Testis (tissue), 3 donors: ENCODE data around the gene TRMT44. TPM values are rescaled to one million over a fixed set of nuclear protein-coding genes. Genes with fewer than 3 reads are reported as not detected.

Source experiments
- DNase-seq: peaks from one replicate; pipeline ENCODE4 v3.0.0-alpha.2; 2019
- H3K27ac ChIP-seq, 2 donors: fragments of 200-600 bp; sonication (generic); one replicate each; pipeline ENCODE4 v1.5.1; 2019
- H3K27me3 ChIP-seq: fragments of 200-600 bp; sonication (generic); one replicate; pipeline ENCODE4 v1.5.1; 2019
- H3K36me3 ChIP-seq: fragments of 200-600 bp; sonication (generic); one replicate; pipeline ENCODE4 v1.5.1; 2017; ENCODE audit warnings: low read depth; ENCODE audit errors: missing control alignments
- H3K4me1 ChIP-seq: fragments of 200-600 bp; sonication (generic); one replicate; pipeline ENCODE4 v1.5.1; 2019
- H3K4me3 ChIP-seq, 2 donors: fragments of 200-600 bp; sonication (generic); one replicate each; pipeline ENCODE4 v1.5.1; 2017 to 2019
- H3K9me3 ChIP-seq: fragments of 200-600 bp; sonication (generic); one replicate; pipeline ENCODE4 v1.5.1; 2017
- POLR2A ChIP-seq: fragments of 450-650 bp; IDR thresholded peaks from one replicate; pipeline ENCODE4 v1.6.1; 2017; ENCODE audit warnings: antibody characterized with exemption, mild to moderate bottlenecking, moderate library complexity
- WGBS, 2 donors: methylation state at CpG; one replicate each; pipeline ENCODE4 v1.1.5; 2018; 5-methylcytosine and 5-hydroxymethylcytosine counted together
- intact Hi-C: fragments of 100-400 bp; cut with DNase I; formaldehyde crosslinking; loops from one replicate; pipeline ENCODE4 v1.15.1; 2023; ENCODE audit warnings: low total_unique reads
- polyA plus RNA-seq: library from polyadenylated mRNA; stranded (reverse); fragments of 350-450 nt; fragmentation: Illumina TruSeq; extraction: RNeasy Lipid Tissue Mini Kit (QIAGEN cat#74804); gene quantifications from one replicate; pipeline ENCODE4 v1.2.3, GENCODE V29; 2014; ENCODE audit warnings: low read depth, low replicate concordance; ENCODE audit not compliant: insufficient read depth
- total RNA-seq, 2 donors: library from RNA; depleted of rRNA; stranded (reverse); fragments of >200 nt; gene quantifications; one replicate each; pipeline ENCODE4 v1.2.3, GENCODE V29; 2016
- TF ChIP-seq, protein P1 (sequence below), 3 experiments: fragments of 450-650 bp in 2 of 3; fragments of 200-600 bp in 1 of 3; sonication (generic) in 1 of 3; IDR thresholded peaks; one replicate each; pipeline ENCODE4 v1.5.1; 2016 to 2019; ENCODE audit warnings: antibody characterized with exemption in 3 of 3, mild to moderate bottlenecking in 2 of 3, moderate library complexity in 1 of 3

The TRMT44 gene
- total and polyA plus RNA-seq, 3 donors from 2014 or later, result 20.9 to 52.7 (median 41.3) TPM

DNA sequence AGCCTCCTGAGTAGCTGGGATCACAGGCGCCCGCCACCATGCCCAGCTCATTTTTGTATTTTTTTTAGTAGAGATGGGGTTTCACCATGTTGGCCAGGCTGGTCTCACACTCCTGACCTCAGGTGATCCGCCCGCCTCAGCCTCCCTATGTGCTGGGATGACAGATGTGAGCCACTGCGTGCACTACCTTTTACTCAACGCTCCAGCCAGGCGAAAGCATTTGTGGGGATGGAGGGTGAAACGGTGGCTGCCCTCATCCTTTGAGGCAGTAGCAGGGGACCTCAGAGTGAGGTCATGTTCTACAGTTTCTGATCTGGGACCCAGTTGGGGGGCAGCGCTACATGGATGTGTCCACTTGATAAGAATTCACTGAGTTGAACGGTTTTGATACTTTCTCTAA, 73.8 kb downstream of the TRMT44 start:
- WGBS, 2 donors, result 93 to 95% methylated on average over 10 of the region's 10 CpGs
- TF ChIP-seq POLR2A, result no peak
- TF ChIP-seq, protein P1, sequence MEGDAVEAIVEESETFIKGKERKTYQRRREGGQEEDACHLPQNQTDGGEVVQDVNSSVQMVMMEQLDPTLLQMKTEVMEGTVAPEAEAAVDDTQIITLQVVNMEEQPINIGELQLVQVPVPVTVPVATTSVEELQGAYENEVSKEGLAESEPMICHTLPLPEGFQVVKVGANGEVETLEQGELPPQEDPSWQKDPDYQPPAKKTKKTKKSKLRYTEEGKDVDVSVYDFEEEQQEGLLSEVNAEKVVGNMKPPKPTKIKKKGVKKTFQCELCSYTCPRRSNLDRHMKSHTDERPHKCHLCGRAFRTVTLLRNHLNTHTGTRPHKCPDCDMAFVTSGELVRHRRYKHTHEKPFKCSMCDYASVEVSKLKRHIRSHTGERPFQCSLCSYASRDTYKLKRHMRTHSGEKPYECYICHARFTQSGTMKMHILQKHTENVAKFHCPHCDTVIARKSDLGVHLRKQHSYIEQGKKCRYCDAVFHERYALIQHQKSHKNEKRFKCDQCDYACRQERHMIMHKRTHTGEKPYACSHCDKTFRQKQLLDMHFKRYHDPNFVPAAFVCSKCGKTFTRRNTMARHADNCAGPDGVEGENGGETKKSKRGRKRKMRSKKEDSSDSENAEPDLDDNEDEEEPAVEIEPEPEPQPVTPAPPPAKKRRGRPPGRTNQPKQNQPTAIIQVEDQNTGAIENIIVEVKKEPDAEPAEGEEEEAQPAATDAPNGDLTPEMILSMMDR (IDR thresholded peaks at IDR 0.05), result no peak
- Histone ChIP-seq H3K36me3 (no peaks in the 10 kb centered on the region), H3K4me3 (no peak overlapping the region), H3K9me3 (no peaks in the 10 kb centered on the region), H3K27ac (no peak overlapping the region), H3K4me1 (no peaks in the 10 kb centered on the region), H3K27me3 (no peaks in the 10 kb centered on the region)
- intact Hi-C loops, result no loop called here
- no peak for DNase-seq

DNA sequence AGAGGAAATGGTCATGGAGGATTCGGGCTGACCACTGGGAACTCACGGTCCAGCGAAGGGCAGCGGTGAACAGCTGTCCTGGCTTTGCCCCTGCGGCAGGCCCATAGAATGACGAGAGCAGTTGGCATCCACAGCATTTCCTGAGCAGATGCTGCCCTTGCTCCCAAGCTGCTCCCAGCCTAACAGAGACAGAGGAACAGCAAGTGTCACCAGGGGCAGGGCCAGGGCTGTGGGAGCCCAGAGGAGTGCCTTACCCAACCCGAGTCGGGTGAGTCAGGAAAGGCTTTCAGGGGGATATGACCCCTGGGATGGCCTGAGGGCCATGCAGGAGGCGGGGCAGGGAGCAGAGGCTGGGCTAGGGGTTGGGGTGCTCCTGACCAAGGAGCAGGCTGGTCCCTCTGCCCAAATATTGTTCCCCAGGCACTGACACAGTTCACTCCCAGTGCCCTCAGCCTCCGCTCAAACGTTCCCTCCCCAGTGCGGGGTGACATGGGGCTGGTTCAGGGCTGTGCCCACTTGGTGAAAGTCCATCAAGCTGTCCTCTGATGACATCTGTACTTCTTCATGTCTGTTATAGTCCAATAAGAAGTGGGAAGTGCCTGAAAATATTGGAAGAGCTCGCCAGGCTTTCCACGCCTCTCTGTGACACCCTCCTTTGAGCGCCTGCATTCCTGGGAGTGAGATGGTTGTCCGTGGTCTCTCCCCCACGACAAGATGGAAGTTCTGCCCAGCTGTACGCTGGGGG, 74.9 kb downstream of the TRMT44 start:
- no peak overlapping the region for H3K27ac ChIP-seq
- intact Hi-C loops, result no loop called here
- no peaks in the 10 kb centered on the region for H3K4me1 ChIP-seq
- H3K4me3 ChIP-seq, result no peak overlapping the region
- no peaks in the 10 kb centered on the region for H3K36me3 ChIP-seq
- no peaks in the 10 kb centered on the region for H3K27me3 ChIP-seq
- no peaks in the 10 kb centered on the region for H3K9me3 ChIP-seq
- TF ChIP-seq, protein P1 (IDR thresholded peaks at IDR 0.05), result no peak
- no peak for TF ChIP-seq POLR2A
- no peak for DNase-seq
- 80 to 88% methylated on average over 17 to 18 of the region's 18 CpGs for WGBS, 2 donors

DNA sequence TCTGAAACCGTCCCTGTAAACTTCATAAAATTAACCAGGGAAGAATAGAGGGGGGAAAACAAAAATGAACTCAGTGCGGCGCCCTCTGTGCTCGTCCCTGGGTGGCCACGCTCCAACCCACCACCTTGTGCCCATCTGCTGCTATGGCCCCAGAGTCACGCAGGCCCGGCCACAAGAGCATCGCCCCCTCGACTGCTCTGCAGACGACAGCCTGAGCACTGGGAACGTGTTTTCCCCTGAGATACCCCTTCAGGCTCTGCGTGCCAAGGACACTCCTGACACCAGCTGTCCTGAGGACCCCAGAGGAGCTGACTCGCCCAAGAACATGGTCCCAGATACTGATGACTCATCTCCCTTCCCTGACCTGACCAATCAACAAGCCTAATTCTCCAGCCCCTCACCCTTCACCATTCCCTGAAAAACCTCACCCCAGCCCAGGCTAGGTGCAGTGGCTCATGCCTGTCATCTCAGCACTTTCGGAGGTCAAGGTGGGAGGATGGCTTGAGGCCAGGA, 75.5 kb downstream of the TRMT44 start:
- WGBS, 2 donors, result 81 to 86% methylated on average over 6 to 14 of the region's 14 CpGs

DNA sequence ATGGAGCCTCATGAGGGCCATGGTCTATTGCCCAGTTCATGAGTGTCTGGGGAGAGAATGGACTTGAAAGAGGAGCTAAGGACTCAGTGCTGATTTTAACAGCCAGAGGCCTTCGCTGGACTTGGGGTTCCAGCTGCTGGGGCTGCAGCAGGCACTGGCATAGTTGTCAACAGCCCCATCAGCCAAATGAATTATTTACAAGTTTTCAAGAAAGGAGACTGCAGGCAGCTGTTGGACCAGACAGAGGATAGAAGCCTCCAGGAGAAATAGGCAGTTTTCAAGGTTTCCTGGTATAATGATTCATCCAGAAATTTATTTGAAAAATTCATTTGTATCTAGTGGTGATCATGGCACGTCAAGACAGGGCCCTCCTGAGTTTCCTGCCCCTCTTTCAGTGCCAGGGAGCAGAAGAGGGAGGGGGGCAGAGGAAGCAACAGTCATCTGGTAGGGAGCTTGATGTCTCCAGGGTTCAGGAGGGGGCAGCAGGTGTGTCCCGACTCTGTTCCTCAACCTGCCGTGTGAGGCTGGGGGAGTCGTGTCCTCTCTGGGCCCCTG, 76.5 kb downstream of the TRMT44 start:
- no peaks in the 10 kb centered on the region for H3K4me1 ChIP-seq
- no peak overlapping the region for H3K27ac ChIP-seq
- no peak for TF ChIP-seq POLR2A
- TF ChIP-seq, protein P1 (IDR thresholded peaks at IDR 0.05), result no peak
- no peaks in the 10 kb centered on the region for H3K27me3 ChIP-seq
- H3K4me3 ChIP-seq, result no peak overlapping the region
- no peaks in the 10 kb centered on the region for H3K9me3 ChIP-seq
- WGBS, 2 donors, result 72 to 84% methylated on average over 5 of the region's 5 CpGs
- DNase-seq, result no peak
- no peaks in the 10 kb centered on the region for H3K36me3 ChIP-seq
- intact Hi-C loops, result no loop called here

More for the DNA sequence above, 75.5 kb downstream of the TRMT44 start:
- no peaks in the 10 kb centered on the region for H3K27me3 ChIP-seq
- TF ChIP-seq POLR2A, result no peak
- TF ChIP-seq, protein P1 (IDR thresholded peaks at IDR 0.05), result no peak
- H3K9me3 ChIP-seq, result no peaks in the 10 kb centered on the region
- DNase-seq, result no peak
- no peaks in the 10 kb centered on the region for H3K4me1 ChIP-seq
- intact Hi-C loops, result no loop called here
- H3K27ac ChIP-seq, result no peak overlapping the region
- no peak overlapping the region for H3K4me3 ChIP-seq
- H3K36me3 ChIP-seq, result no peaks in the 10 kb centered on the region
